ENCODE results near the gene MNT. TPM values are rescaled to one million over a fixed set of nuclear protein-coding genes. Genes with fewer than 3 reads are reported as not detected.

MNT gene
- total RNA-seq, 1 experiment from 2014 or later: 38.9 TPM

DNA sequence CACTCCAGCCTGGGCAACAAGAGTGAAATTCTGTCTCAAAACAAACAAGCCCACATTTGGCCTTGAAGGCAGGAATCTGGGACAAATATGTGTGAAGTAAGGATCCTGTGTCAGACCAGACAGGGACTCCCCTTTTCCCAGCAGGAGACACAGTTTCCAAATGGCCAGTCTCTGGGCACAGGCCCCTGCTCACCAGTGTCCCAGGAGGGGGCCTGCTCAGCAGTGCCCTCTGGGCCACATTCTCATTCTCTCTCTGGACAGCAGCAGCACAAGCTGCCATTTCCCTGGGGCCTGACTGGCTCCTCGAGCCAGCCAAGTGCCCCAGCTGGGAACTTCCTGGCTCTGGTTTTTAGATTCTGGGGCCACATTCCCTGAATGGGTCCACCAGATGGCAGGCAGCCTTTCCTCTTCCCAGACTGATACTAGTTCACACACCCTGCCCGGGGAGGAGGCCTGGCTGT, 11.7 kb upstream of the MNT start:
- WGBS (ENCODE audit: extremely low coverage, insufficient read length, low lambda C conversion rate): no CpG with 5 or more reads among the region's 2 CpGs
- H3K4me3 Mint-ChIP-seq: no peak overlapping the region
- Histone ChIP-seq H3K4me2 (ENCODE audit: insufficient read depth, insufficient read length, low read length) (no peak overlapping the region), H3K18ac (ENCODE audit: insufficient read length, low read depth, low read length) (no peak overlapping the region), H2BK15ac (ENCODE audit: low read depth, low read length) (no peak overlapping the region), H3K27ac (ENCODE audit: insufficient read length, low read depth, low read length) (no peak overlapping the region), H3K56ac (ENCODE audit: insufficient read length, low read depth, low read length) (no peak overlapping the region), H3K27me3 (ENCODE audit: insufficient read depth, low read length) (no peaks in the 10 kb centered on the region), H3K9ac (ENCODE audit: extremely low read depth, insufficient read length, low read length) (no peak overlapping the region), H2BK120ac (ENCODE audit: low read depth, low read length, poor library complexity, severe bottlenecking) (no peak overlapping the region), H4K20me1 (ENCODE audit: control insufficient read depth, insufficient read depth, insufficient read length) (no peaks in the 10 kb centered on the region), H3K4ac (ENCODE audit: low read depth, low read length) (no peak overlapping the region), H2AK5ac (ENCODE audit: insufficient read length, low read length) (no peak overlapping the region), H4K91ac (ENCODE audit: insufficient read length, low read depth, low read length) (no peak overlapping the region), H3K4me1 (ENCODE audit: insufficient read depth, low read length) (no peaks in the 10 kb centered on the region), H2AFZ (ENCODE audit: low read length) (no peak overlapping the region), H3K9me3 (ENCODE audit: control insufficient read depth, low read depth, low read length) (no peaks in the 10 kb centered on the region), H2BK5ac (ENCODE audit: insufficient read length, low read length) (no peak overlapping the region), H3K23ac (ENCODE audit: insufficient read length, low read depth, low read length) (no peak overlapping the region), H3K23me2 (ENCODE audit: insufficient read length, low read depth, low read length, poor library complexity, severe bottlenecking) (no peaks in the 10 kb centered on the region), H4K5ac (ENCODE audit: insufficient read length, low read depth, low read length) (no peak overlapping the region), H2BK20ac (ENCODE audit: low read depth, low read length, poor library complexity, severe bottlenecking) (no peak overlapping the region), H4K8ac (replicated peaks; ENCODE audit: insufficient read length, low read depth, low read length) (no peak overlapping the region), H3T11ph (ENCODE audit: low read length) (no peak overlapping the region), H3K14ac (ENCODE audit: insufficient read depth, low read length) (no peak overlapping the region), H3K79me1 (ENCODE audit: insufficient read depth, low read depth, low read length, poor library complexity, severe bottlenecking) (no peaks in the 10 kb centered on the region), H3K79me2 (ENCODE audit: insufficient read depth, low read length) (no peaks in the 10 kb centered on the region), H2BK12ac (ENCODE audit: insufficient read length, low read depth, low read length) (no peak overlapping the region)
- H3K4me1 Mint-ChIP-seq: peaks cover 6 to 9% of the 10 kb centered on the region in 2 experiments
- peak; percentile 81 for DNase-seq
- TF ChIP-seq CTCF (conservative IDR thresholded peaks at IDR 0.05): peak; percentile 25; the same call in 2 of the 3 replicates
- H3K9me3 Mint-ChIP-seq: no peaks in the 10 kb centered on the region
- H3K27me3 Mint-ChIP-seq (ENCODE audit: low read depth): no peaks in the 10 kb centered on the region; the same call in 1 of the 2 replicates
- H3K36me3 Mint-ChIP-seq (ENCODE audit: insufficient read depth in 1 of 3, low read depth in 3 of 3): peaks cover 14 to 33% (median 28%) of the 10 kb centered on the region in 3 experiments
- peak overlapping the region in 1 of 3 experiments; percentile 23; a peak in 3 of 7 replicates for H3K27ac Mint-ChIP-seq

All from H9 (cell line).